ENCODE measurements around the gene KRTCAP2.
"Not testable (repeated sequence)": the region's sequence is repeated elsewhere in the genome, so short reads cannot be mapped to it uniquely, and the experiment has no call there.

Gene KRTCAP2

DNA sequence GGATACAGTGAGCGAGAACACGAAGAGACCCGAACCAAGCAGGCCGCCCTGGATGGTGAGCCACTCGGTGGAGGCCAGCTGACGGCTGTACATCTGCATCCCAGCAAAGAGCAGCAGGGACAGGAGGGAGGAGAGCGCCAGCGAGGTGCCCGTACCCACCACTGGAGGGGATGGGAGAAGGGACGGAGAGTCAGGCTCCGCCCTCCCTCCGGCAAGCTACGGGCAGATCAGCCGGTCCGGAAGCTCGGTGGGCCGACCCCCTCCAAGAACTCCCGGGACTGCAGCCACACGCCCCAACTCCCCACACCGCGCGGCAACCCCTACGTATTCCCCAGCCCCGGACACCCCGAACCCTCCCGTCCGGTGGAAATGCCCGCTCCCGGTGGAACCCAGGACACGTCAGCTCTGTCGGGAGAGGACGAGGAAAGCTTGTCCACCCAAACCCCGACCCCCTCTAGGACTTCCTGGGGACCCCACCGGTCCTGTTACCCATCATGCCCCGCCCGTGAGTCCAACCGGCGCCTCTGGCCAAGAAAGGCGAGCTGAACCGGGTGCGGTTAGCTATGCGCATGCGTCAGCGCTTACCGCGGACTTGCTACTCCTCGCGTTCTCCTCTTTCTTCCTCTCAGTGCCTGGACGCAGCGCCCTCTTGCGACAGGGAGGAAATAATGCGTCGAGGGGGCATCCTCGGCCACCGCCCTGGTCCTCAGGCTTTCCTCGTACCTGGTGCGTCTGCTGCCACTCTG lies at the start of gene KRTCAP2:
Gene KRTCAP2, minus strand, starts transcription at position 573 of the 746 bp plus-strand sequence. Its CDS starts 80 bp downstream, at position 493.
- DNase-seq: peak; percentile 96

DNA sequence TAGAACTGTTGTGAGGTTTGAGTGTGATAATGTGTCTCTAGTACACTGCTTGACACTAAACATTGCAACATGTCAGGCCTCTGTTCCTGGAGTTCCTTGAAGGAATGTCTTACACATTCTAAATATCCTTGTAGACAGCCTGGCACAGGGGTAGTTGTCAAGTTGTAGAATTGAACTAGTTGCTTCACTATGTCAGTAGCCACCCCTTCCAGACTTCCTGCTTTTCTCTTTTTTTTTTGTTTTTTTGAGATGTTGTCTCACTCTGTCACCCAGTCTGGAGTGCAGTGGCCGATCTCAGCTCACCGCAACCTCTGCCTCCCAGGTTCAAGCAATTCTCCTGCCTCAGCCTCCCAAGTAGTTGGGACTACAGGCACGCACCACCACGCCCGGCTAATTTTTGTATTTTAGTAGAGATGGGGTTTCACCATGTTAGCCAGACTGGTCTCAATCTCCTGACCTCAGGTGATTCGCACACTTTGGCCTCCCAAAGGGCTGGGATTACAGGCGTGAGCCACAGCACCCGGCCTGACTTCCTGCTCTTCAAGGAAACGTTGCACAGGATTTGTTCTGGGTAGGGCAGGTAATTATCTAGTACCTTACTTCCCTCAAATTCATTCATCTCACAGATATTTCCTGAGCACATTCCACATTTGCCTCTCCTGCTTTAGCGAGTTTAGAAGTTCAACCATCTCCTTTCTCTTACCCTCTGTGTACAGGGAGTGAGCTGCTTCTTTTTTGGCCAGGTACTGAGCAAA lies 47.3 kb upstream of the KRTCAP2 start:
- not testable (repeated sequence) for DNase-seq

DNA sequence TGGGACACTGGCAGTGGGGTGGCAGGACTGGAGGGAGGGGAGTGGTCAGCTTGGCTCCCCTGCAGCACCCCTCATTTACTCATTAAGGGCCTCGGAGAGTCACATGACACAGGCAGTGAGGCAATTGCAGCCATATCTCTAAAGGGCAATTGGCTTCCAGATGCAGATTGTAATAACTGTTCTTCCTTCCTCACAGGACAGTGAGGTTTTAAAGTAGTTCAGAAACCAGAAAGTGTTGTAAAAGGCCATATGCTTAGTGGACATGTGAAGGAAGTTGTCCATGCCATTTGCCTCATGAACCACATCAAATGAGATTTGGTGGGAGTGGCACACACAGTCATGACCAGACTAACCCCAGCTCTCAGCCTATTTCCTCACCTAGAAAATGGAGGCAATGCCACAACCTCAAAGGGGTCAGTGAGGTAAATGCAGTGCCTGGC lies 46.5 kb upstream of the KRTCAP2 start:
- DNase-seq: no peak

DNA sequence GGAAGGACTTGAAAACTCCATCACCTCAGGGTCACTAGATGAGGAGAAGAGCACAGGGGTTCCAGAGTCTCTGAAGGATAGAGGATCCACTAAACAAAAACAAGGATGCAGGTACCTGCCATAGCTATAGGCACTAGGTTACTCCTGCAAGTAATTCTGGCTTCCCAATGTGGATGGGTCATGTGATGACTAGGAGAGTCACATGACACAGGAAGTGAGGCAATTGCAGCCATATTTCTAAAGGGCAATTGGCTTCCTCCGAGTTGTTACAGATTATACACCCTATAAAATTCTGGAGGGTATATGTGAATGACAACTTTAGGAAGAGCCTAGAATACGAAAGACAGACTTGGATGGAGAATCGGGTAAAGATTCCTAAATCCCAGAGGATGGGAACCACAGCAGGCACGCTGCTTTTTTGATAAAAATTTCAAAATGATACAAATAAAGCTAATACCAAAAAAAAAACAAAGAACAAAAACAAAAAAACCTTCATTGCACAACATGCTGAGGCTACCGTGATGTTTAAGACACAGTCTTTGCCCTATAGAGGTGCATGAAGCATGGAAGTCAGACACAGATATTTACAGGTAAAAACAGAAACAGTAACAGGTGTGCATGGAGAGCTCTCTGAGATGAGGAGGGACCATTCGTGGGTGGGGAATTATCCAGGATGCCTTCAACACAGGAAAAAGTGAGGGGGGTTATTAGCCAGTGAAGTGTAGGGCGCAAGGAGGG lies 45.9 kb upstream of the KRTCAP2 start:
- no peak for DNase-seq

DNA sequence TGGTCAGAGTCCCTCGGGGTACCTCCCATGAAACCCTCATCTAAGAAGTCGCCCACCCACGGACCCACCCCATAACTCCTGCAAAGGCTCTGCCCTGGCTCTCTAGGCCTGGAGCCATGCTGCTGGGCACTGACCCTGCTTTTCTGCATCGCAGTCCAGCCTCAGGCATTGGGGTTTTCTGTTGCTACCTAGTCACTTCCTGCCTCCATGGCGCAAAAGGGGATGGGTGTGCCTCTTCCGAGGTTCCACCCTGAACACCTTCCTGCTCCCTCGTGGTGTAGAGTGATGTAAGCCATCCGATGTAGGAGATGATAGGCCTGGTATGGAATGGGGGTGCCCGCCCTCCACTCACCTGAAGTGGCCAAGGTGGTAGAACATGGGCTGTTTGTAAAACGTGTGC lies 41.6 kb upstream of the KRTCAP2 start:
- not testable (repeated sequence) for DNase-seq

DNA sequence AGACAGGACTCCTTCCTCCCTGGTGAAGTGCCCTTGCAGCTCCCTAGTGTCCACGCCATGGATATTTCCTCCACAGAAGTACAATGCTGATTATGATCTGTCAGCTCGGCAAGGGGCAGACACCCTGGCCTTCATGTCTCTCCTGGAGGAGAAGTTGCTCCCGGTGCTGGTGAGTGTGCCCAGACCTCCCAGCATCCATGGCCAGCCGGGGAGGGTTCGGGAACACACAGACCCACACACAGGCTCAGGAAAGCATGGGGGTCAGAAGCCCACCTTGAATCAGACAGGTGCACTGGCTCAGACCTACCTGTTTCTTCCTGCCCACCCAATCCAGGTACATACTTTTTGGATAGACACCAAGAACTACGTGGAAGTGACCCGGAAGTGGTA lies 38.9 kb upstream of the KRTCAP2 start:
- DNase-seq: not testable (repeated sequence)

DNA sequence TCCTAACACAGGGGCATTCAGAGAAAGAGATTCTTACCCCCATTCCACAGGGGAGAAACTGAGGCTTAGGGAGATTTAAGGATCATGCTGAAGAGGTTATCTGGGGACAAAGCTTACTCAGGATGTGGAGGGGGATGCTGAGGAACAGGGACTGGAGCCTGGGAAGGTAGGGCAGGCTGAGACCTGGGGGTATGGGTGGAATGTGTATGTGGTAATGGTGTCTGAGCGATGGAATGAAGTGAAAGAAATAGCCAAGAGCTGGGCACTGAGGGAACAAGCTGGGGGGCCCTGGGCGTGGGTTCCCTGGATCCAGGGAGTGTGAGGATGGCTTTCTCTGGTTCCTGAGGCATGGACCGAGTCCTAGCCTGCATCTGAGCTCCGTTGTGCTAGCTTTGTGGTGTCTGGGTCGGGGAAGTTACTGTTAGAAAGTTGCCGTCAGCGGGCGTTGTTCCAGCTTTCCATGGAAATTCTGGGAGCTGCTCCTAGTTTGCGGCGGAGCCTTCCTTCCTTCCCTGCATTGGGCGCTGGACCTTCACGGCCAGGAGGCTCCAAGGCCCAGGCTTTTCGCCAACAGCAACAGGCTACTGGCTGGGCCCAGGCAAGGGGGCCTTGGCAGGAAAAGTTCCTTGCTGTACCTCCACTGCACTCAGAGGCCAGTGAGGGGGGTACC lies 38.4 kb upstream of the KRTCAP2 start:
- not testable (repeated sequence) for DNase-seq

DNA sequence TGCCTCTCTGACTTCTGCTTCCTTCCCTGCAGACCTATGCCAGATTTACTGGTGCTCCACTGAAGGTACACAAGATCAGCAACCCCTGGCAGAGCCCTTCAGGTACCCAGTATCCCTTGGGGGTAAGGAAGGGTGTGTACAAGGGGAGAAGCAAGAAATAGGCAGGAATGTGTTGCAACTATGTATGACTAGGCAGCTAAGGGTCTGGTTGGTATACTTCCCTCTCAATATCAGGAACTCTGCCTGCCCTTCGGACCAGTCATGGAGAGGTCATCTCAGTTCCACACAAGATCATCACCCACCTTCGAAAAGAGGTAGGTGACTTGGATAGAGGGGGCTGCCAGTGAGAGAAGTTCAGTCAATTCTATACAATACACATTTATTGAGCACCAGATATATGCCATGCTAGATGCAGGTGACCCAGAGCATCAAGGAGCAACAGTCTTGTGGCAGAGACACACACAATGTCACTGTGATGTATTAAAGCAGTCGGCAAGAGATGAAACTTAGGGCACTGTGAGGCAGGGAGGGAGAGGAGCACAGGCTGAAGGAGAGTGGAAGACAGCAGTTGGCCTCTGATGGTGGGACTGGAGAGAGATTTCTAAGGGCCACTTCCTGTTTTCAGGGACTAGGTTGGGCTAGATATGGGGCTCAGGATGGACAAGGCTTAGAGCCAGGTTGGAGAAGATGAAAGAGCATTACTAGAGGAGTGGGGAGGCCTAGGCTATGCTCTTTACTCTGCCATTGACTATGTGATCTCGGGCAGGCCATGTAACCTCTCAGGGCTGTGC lies 37.4 kb upstream of the KRTCAP2 start:
- no peak for DNase-seq

DNA sequence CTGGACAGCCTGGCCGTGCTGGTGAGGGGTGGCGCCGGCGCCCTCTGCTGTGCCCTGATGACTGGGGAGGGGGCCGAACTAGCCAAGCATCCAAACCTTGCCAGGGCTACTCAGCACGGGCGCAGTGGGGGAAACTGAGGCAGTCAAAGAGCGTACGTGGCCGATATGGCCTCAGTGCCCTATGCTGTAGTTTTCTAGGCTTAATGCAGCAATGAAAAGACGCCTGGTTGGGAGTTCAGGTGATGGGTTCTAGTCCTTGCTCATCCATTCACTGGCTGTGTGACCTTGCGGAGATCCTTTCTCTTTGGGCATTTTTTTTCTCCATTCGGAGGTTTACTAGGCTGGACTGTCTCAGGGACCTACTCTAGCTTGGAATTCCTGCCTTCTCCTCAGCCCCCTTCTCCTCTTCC lies 36.2 kb upstream of the KRTCAP2 start:
- DNase-seq: no peak

DNA sequence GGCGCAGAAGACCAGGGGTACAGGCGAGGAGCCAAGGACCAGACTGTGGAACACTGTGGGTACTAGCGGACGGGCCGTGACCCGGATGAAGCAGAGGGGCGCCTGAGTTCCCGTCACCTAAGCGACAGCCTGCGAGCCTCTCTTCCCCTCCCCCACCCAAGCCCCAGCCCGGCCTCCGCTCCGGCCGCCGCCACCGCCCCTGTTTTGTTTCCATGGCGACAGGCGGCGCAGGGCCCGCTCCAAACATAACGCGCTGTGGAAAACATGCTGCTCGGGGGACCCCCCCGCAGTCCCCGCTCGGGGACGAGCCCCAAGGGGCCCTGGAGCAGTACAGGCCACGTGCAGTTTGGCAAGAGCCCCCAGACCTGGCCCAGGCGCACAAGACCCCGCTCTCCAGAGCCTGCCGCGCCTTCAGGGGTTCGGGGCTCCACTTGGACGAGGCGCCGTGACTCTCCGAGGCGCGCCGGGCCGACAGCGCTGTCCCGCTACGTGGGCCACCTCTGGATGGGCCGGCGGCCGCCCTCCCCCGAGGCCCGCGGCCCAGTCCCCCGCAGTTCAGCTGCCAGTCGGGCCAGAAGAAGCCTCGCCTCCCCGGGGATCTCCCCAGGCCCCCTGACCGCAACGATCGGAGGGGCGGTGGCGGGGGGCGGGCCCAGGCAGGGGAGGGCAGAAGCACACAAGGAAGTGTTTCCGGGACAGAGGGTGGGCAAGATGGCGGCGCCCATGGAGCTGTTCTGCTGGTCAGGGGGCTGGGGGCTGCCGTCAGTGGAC lies 35.6 kb upstream of the KRTCAP2 start, which contains the start of gene MTX1:
Gene MTX1, plus strand, starts transcription at position 155 of the 771 bp plus-strand sequence. Its CDS starts 110 bp downstream, at position 265.
- DNase-seq: peak; percentile 86

DNA sequence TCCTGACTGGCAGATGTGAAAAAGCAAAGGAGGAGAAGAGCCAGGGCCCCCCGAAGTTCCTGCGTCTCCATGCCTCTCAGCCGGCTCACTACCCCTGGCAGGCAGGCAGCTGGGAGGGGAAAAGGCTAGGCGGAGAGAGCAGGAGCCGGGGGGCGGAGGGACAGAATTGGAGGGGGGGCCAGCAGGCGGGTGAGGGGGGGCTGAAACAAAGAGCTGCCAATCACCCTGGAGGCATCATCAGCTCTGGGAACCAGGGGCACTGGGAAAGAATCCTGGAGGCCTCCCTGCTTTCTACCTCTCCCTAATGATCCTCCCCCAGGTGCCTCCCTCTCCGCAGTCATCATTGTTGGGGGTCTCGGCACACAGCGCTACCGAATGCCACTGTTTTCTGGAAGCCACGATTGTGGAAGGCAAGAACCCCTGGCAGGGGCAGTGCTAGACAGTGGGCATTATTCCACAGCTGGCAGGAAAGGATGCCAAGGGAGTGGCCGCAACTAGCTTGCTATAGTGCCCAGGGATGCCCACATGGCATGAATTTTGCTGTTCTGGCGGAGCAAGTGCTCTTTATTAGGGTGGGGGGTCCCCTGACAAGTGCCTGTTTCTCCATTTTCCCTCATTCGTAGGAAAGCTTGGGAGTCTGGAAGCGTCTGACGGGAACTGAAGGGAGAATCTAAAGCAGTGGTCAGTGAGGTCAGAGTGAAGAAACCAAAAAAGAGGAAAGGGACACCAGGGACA lies 34.9 kb upstream of the KRTCAP2 start, which contains the start of gene THBS3:
Gene THBS3, minus strand, starts transcription at position 92 of the 735 bp plus-strand sequence. Its CDS starts 21 bp downstream, at position 71.
- DNase-seq: no peak

DNA sequence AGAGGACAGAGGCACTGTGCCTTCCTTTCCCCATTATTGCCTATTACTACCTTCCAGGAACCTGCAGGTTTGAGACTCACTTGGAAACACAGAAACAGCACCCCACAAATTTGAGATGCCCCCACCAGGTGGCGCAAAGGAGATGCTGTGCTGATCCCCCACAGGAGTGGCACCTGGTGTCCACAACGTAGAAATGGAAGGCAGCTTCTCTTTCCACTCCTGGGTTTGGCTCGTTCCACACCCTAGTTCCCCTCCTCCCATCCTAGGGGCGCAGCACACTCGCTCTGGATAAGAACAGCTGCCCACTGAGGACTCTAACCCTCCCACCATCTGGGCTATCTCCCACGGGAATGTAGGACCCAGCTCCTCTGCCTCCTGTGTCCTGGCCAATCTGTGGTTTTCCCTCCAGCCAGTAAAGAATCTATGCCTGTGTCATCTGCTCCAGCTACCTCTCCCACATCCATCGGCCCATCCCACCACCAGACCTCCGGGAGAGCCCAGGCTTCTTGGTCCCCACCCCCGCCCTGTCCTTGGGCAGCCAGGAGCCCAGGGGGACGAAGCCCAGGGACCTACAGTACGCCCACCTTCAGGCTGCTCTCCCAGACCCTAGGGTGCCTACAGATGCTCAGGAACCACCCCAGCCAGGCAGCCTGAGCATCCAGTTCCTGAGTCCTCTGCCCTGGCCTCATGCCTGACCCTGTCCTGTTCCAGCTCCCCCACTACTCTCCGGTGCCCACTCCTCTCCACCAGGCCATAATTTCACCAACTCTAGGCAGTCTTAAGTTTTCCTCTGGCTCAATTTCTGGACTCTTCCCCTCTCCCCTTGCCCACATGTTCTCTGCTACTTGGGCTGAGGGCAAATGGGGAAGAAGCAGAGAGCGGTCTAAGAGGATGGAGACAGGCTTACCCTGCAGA lies 34.0 kb upstream of the KRTCAP2 start:
- peak; percentile 91 for DNase-seq

DNA sequence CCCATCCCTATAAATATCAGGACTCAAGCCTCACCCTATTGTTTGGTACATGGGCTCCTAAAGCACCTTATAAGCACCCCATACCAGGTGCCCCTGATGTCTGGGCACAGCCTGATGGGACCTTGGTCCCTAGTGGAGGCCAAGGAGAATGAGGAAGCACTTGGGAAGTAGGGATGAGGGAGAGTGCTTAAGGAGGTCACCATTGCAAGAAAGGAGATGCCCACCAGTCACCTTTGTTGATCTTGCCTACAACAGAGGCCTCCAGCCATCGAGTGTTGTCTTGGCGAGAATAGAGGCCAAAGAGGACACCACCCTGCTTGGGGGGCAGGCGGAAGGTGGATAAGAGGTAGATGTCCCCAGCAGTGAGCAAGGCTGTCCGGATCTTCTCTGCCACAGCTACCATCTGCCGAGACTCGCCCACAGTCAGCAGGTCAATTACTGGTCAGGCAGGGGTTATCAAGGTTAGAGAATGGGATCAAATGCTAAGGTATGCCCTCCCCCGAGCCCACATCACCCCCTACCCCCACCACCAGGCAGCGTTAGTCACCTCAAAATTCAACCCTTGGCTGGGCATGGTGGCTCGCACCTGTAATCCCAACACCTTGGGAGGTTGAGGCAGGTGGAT lies 33.0 kb upstream of the KRTCAP2 start:
- no peak for DNase-seq

DNA sequence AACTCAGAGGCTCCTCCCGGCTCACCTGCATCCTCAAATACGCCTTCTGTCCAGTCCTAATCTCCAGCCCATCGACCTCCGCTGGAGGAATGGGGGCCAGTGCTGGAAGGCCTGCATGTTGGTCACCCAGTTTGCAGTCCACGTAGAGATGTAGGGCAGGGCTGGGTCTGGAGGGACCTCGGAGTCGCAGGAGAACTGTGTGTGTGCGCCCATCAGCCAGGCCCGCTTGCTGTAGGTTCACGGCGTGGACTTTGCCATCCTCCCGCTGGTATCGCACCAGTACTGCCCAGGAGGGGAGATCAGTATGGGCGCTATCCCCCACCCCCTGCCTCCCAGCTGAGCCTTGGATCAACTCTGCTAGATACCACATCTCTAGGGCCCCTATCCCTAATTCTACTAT lies 31.9 kb upstream of the KRTCAP2 start:
- no peak for DNase-seq

DNA sequence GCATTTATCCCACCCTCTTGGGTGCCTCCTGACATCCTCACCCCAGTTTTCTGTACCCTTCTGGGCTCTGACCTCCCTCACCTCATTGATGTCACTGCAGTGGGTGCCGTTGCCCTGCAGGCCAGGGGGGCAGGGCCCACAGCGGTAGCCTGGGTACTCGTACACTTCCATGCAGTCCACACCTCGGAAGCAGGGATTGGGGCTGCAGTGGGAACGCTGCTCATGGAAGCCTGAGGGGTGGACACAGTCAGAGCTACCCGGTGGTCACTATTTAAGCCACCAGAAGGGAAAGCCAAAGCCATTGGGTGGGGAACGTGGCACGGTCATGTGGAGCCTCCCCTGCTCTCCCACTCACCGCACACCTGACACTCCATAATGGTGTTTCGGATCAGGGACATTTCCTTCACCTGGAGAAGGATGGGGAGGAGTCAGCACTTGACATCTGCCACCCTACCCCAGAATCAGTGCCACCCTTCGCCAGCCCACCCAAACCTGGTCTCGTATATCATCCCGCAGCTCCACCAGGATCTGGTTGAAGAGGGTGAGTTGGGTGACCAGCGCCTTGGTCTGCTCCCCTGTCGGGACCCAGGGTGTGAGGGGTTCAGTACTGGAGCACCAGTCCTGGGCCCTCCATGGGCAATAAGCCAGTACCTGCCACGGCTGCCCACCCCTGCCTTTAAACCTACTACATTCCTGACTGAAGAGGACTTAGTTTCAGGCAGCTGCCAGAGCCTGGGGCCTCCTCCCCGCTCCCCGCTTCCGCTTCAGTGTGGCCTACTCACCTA lies 29.8 kb upstream of the KRTCAP2 start:
- DNase-seq: no peak

DNA sequence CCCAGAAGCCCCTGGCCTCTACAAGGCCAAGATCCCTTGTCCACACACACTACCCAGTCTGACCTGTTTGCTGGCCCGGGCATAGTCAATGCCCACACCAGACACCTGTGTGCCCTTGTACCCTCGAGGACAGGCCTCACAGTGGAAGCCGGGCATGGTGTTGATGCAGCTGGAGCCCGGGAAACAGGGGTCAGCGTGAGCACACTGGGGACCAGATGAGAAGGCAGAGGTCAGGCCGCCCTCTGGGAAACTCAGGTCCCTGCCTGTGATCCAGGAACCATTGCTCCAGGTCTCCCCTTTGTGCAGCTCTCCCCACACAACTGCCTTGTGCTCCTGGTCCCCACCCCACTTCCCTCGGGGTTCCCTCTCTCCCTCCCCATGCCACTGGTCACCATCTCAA lies 29.1 kb upstream of the KRTCAP2 start:
- DNase-seq: no peak

DNA sequence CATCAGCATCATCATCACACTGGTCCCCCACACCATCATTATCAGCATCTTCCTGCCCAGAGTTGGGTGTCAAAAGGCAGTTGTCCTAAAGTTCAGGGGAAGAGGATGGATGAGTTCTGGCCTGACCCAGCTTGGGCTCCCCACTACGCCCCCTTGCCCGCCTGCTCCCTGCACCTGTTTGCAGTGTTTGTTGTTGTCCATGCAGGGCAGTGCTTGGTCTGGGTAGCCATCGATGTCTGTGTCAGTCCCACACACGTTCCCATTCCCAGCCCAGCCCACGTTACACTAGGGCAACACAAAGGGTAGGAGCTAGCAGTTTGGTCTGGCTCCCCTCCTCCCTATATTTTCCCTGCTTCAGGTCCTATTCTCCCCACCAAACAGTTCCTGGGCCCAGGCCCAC lies 27.8 kb upstream of the KRTCAP2 start:
- no peak for DNase-seq

DNA sequence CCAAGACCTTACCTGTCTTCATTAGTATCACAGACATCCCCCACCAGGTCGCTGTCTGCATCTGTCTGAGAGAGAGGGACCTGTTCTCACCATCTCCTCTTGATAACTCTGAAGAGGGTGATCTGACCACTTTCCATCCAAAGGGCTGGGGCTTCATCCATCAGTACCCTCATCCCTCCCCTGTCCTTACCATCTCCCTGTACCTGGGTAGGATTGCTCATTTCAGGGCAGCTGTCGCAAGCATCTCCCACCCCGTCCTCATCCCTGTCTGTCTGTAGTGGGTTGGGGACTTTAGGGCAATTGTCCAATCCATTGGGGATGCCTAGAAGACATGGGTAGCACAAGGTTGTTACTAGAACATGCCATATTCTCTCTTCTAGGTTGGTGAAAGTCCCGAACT lies 26.7 kb upstream of the KRTCAP2 start:
- no peak for DNase-seq

All from stimulated activated CD4-positive, alpha-beta T cell treated with anti-CD3 and anti-CD28 coated beads, Interleukin-4, amount 100 ng/mL, for 24 hours (primary cell).